HG02885 (cell line): ENCODE results near the gene SLCO2A1.
A peak's percentile ranks its signal among the peaks of the same experiment; 100 is the strongest.

Source experiments
- ATAC-seq: cut with Tn5 transposase; IDR thresholded peaks from one replicate; pipeline ENCODE4 v1.9.1; 2021; ENCODE audit warnings: mild to moderate bottlenecking; ENCODE audit not compliant: unreplicated experiment, poor library complexity

SLCO2A1 gene

GRCh38 chr3:133888726-133889340 lies 140.9 kb downstream of the SLCO2A1 start:
- ATAC-seq = no peak

GRCh38 chr3:133887803-133888703 lies 141.7 kb downstream of the SLCO2A1 start:
- no peak for ATAC-seq

GRCh38 chr3:133887074-133887802 lies 142.5 kb downstream of the SLCO2A1 start:
- no peak for ATAC-seq

GRCh38 chr3:133886031-133886722 lies 143.5 kb downstream of the SLCO2A1 start:
- no peak for ATAC-seq

- ATAC-seq = no peak
Observed at GRCh38 chr3:133884887-133885711, 144.6 kb downstream of the SLCO2A1 start.

GRCh38 chr3:133884054-133884886 lies 145.5 kb downstream of the SLCO2A1 start:
- ATAC-seq = no peak

GRCh38 chr3:133883641-133884040 lies 146.1 kb downstream of the SLCO2A1 start:
- no peak for ATAC-seq

- no peak for ATAC-seq
Observed at GRCh38 chr3:133882986-133883586, 146.6 kb downstream of the SLCO2A1 start.

GRCh38 chr3:133881939-133882825 lies 147.5 kb downstream of the SLCO2A1 start:
- ATAC-seq = no peak

- no peak for ATAC-seq
Observed at GRCh38 chr3:133881492-133881891, 148.2 kb downstream of the SLCO2A1 start.

GRCh38 chr3:133880886-133881455 lies 148.8 kb downstream of the SLCO2A1 start:
- no peak for ATAC-seq

- ATAC-seq = peak; percentile 78
Observed at GRCh38 chr3:133880287-133880686, 149.4 kb downstream of the SLCO2A1 start.

- no peak for ATAC-seq
Observed at GRCh38 chr3:133878518-133878917, 151.2 kb downstream of the SLCO2A1 start.
